ENCODE results near the gene LYVE1. TPM values are rescaled to one million over a fixed set of nuclear protein-coding genes. Genes with fewer than 3 reads are reported as not detected.

LYVE1 gene
- total RNA-seq, 1 experiment from 2014 or later, result not detected

DNA sequence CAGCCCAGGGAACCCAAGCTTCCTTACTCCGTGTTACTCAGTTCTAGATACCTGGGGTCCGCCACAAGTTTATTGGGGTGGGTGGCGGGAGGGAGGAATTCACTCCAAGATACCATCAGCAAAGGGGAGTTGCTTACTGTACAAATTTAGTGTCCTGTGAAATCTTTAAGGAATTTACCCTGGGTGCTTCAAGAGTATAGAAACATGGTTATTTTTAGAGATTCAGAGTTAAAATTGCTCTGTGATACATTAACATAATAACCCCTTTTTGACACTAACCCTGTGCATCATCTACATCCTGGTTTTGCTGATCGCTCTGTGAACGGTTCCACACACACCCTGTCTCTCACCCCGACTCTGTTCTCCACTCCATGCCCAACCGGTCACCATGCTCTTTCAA, 18.9 kb upstream of the LYVE1 start:
- no peak overlapping the region for H2AFZ ChIP-seq
- peaks cover 48% of the 10 kb centered on the region for H3K4me1 ChIP-seq (replicated peaks; ENCODE audit: insufficient read depth)
- no peaks in the 10 kb centered on the region for H3K36me3 ChIP-seq (ENCODE audit: low read depth)
- BruUV-seq (replicated peaks), result no TSS peak
- no peaks in the 10 kb centered on the region for H3K9me2 ChIP-seq (ENCODE audit: insufficient read depth)
- intact Hi-C loops (cut with micrococcal nuclease; ENCODE audit: unreplicated experiment), result no loop called here
- no peak overlapping the region for H3K27ac ChIP-seq
- H3F3A ChIP-seq (ENCODE audit: insufficient read depth, low read depth), result peaks cover 20% of the 10 kb centered on the region; the same call in 1 of the 2 replicates
- ChIA-PET POLR2A (ENCODE audit: unreplicated experiment) (no interaction called here), CTCF (no interaction called here)
- no peaks in the 10 kb centered on the region for H3K27me3 ChIP-seq (ENCODE audit: insufficient read depth, low read depth)
- no peak overlapping the region for H3K4me2 ChIP-seq
- H3K4me3 ChIP-seq, result no peak overlapping the region
- TF ChIP-seq EZH2 (IDR thresholded peaks at IDR 0.05; ENCODE audit: low read depth), result no peak
- TF ChIP-seq, protein P1, sequence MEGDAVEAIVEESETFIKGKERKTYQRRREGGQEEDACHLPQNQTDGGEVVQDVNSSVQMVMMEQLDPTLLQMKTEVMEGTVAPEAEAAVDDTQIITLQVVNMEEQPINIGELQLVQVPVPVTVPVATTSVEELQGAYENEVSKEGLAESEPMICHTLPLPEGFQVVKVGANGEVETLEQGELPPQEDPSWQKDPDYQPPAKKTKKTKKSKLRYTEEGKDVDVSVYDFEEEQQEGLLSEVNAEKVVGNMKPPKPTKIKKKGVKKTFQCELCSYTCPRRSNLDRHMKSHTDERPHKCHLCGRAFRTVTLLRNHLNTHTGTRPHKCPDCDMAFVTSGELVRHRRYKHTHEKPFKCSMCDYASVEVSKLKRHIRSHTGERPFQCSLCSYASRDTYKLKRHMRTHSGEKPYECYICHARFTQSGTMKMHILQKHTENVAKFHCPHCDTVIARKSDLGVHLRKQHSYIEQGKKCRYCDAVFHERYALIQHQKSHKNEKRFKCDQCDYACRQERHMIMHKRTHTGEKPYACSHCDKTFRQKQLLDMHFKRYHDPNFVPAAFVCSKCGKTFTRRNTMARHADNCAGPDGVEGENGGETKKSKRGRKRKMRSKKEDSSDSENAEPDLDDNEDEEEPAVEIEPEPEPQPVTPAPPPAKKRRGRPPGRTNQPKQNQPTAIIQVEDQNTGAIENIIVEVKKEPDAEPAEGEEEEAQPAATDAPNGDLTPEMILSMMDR (conservative IDR thresholded peaks at IDR 0.05), result no peak
- no peak for DNase-seq
- no peaks in the 10 kb centered on the region for H3K9me3 ChIP-seq (ENCODE audit: insufficient read depth, low read depth)
- H4K20me1 ChIP-seq (ENCODE audit: insufficient read depth), result no peaks in the 10 kb centered on the region
- H3K79me2 ChIP-seq (ENCODE audit: low read depth), result no peaks in the 10 kb centered on the region

DNA sequence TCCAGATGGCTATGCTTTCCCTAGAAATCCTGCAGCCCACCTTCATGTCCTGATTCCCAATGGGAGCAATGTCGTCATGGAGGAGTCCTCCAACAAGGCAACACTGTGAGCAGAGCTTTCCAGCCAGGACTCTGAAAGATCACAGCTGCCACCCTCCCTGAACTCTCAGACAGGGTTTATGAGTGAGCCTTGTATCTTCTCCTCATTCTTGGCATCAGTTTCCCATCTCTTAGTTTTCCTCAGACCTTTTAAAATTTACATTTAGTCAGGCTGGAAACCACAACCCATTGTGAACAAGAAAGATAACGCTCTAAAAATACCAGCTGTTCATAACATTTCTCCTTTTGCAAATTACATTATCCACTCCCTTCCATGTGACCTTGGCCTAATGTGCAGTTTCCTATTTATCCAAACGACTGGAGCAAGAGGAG, 15.6 kb upstream of the LYVE1 start:
- Histone ChIP-seq H3K36me3 (ENCODE audit: low read depth) (no peaks in the 10 kb centered on the region), H2AFZ (no peak overlapping the region), H3K9me2 (ENCODE audit: insufficient read depth) (no peaks in the 10 kb centered on the region), H3F3A (ENCODE audit: insufficient read depth, low read depth) (peaks cover 10% of the 10 kb centered on the region; the same call in 1 of the 2 replicates), H4K20me1 (ENCODE audit: insufficient read depth) (no peaks in the 10 kb centered on the region), H3K4me1 (replicated peaks; ENCODE audit: insufficient read depth) (peaks cover 24% of the 10 kb centered on the region), H3K4me2 (no peak overlapping the region), H3K27ac (no peak overlapping the region), H3K79me2 (ENCODE audit: low read depth) (no peaks in the 10 kb centered on the region), H3K27me3 (ENCODE audit: insufficient read depth, low read depth) (no peaks in the 10 kb centered on the region), H3K4me3 (no peak overlapping the region), H3K9me3 (ENCODE audit: insufficient read depth, low read depth) (no peaks in the 10 kb centered on the region)
- DNase-seq, result no peak
- ChIA-PET CTCF (no interaction called here), POLR2A (ENCODE audit: unreplicated experiment) (no interaction called here)
- BruUV-seq (replicated peaks), result no TSS peak
- TF ChIP-seq EZH2 (IDR thresholded peaks at IDR 0.05; ENCODE audit: low read depth), result no peak
- TF ChIP-seq, protein P1 (conservative IDR thresholded peaks at IDR 0.05), result no peak
- intact Hi-C loops (cut with micrococcal nuclease; ENCODE audit: unreplicated experiment), result no loop called here

DNA sequence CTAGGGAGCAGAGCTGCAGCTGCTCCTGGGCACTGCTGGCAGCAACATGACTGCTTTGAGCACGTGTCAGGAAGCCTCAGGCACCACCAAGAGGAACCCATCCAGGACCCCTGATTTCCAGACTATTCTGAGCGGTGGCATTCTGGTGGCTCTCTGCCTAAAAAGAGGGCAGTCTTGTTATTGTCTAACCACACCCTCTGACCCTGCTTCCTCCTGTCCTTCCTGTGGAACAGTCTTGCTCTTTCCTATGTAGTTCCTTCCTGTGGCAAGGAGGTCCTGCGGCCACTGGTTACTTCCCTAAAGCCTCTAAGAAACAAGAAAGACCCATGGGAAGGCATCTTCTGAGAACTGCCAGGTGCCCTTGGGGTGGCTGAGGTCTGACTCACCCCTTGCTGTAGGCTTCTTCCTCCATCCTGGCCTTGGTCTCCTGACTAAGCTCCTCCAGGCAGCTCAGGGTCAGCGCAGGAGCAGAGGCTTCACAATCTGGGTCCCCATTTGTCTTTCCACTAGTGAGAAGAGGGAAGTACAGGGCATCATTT, 13.1 kb upstream of the LYVE1 start:
- peak overlapping the region; percentile 55 for H3K27ac ChIP-seq
- H4K20me1 ChIP-seq (ENCODE audit: insufficient read depth), result no peaks in the 10 kb centered on the region
- H3K9me2 ChIP-seq (ENCODE audit: insufficient read depth), result no peaks in the 10 kb centered on the region
- 0 out of 2 replicates have a peak overlapping the region, but pooled peaks have one; percentile 6 for H3K4me2 ChIP-seq
- peak; percentile 41 to 85 for DNase-seq
- no peak overlapping the region; the same call in 1 of the 2 replicates for H2AFZ ChIP-seq
- ChIA-PET CTCF (no interaction called here), POLR2A (ENCODE audit: unreplicated experiment) (no interaction called here)
- no TSS peak for BruUV-seq (replicated peaks)
- TF ChIP-seq EZH2 (IDR thresholded peaks at IDR 0.05; ENCODE audit: low read depth), result no peak
- TF ChIP-seq, protein P1 (conservative IDR thresholded peaks at IDR 0.05), result no peak
- no peaks in the 10 kb centered on the region for H3F3A ChIP-seq (ENCODE audit: insufficient read depth, low read depth)
- intact Hi-C loops (cut with micrococcal nuclease; ENCODE audit: unreplicated experiment), result no loop called here
- H3K4me3 ChIP-seq, result no peak overlapping the region
- no peaks in the 10 kb centered on the region for H3K79me2 ChIP-seq (ENCODE audit: low read depth)
- H3K4me1 ChIP-seq (replicated peaks; ENCODE audit: insufficient read depth), result peaks cover 8% of the 10 kb centered on the region
- H3K27me3 ChIP-seq (ENCODE audit: insufficient read depth, low read depth), result no peaks in the 10 kb centered on the region
- H3K9me3 ChIP-seq (ENCODE audit: insufficient read depth, low read depth), result no peaks in the 10 kb centered on the region
- no peaks in the 10 kb centered on the region for H3K36me3 ChIP-seq (ENCODE audit: low read depth)
